K562 (cell line): ENCODE results near the gene MFSD8. TPM values are rescaled to one million over a fixed set of nuclear protein-coding genes. Genes with fewer than 3 reads are reported as not detected.

Experiments used
- ATAC-seq: fragments of 200-7000 bp; cut with Tn5 transposase; 3 replicates; pipeline ENCODE4 v1.9.1; 2020; ENCODE audit warnings: moderate library complexity
- BruUV-seq: library from RNA; stranded (reverse); fragments of 400-500 nt; replicated peaks from 2 replicates; lab custom pipeline; 2021; lab: Mats Ljungman, UMichigan
- CTCF ChIA-PET: fragments of 300-600 bp; formaldehyde crosslinking; extraction: SDS; loops from one replicate; lab custom pipeline; 2021; ENCODE audit warnings: low intra/inter-chr PET ratio; lab: Yijun Ruan, JAX
- POLR2A ChIA-PET: fragments of 300-600, 350-650 bp; sonication (Branson Sonifier 250); formaldehyde crosslinking; extraction: SDS; loops from one replicate; lab custom pipeline; 2021; ENCODE audit warnings: antibody characterized with exemption, inconsistent platforms; lab: Yijun Ruan, JAX
- DNase-seq, 4 experiments: peaks; one replicate each; pipeline versions ENCODE4 v3.0.0 to v3.0.0-alpha.2; 2011 to 2018; ENCODE audit warnings: low spot score in 3 of 4, mixed read lengths in 3 of 4; ENCODE audit errors: extremely low read depth in 1 of 4
- FAIRE-seq: peaks from 2 replicates; lab custom pipeline; 2011; peaks lifted over from hg19 to GRCh38; lab: Jason Lieb, UNC
- H2AFZ ChIP-seq: 2 replicates; pipeline ENCODE4 v1.6.0; 2011; ENCODE audit warnings: low read depth, low read length, control low read depth, inconsistent platforms
- H3K27ac ChIP-seq: fragments of 200-600 bp; 3 replicates; pipeline ENCODE4 v1.8.0; 2011; ENCODE audit warnings: low read depth, mild to moderate bottlenecking, control low read depth, inconsistent platforms, low read length, moderate library complexity, mixed read lengths; ENCODE audit errors: extremely low read depth
- H3K27me3 ChIP-seq, 2 experiments: fragments of 300-600 bp in 1 of 2; 2 replicates in 1 of 2; 3 replicates in 1 of 2; pipeline versions ENCODE4 v1.6.0 to v1.8.0; 2011; ENCODE audit warnings: inconsistent platforms in 2 of 2, low read length in 2 of 2, mild to moderate bottlenecking in 1 of 2, mixed read lengths in 1 of 2, moderate library complexity in 1 of 2; ENCODE audit not compliant: control insufficient read depth in 2 of 2, insufficient read depth in 2 of 2
- H3K36me3 ChIP-seq: fragments of 300-600 bp; 3 replicates; pipeline ENCODE4 v1.8.0; 2011; ENCODE audit warnings: mild to moderate bottlenecking, low read length, inconsistent platforms; ENCODE audit not compliant: control insufficient read depth, insufficient read depth
- H3K4me1 ChIP-seq, 2 experiments: fragments of 200-600 bp in 1 of 2; replicated peaks in 1 of 2; 2 replicates in 1 of 2; 3 replicates in 1 of 2; pipeline versions ENCODE4 v1.5.1 to v1.8.0; 2011; ENCODE audit warnings: inconsistent platforms in 2 of 2, low read length in 2 of 2, mild to moderate bottlenecking in 1 of 2, mixed read lengths in 1 of 2, moderate library complexity in 1 of 2; ENCODE audit not compliant: control insufficient read depth in 2 of 2, insufficient read depth in 2 of 2
- H3K4me2 ChIP-seq: 2 replicates; pipeline ENCODE4 v1.6.1; 2011; ENCODE audit warnings: low read length, control low read depth, inconsistent platforms, mixed read lengths; ENCODE audit not compliant: insufficient read depth
- H3K4me3 ChIP-seq: fragments of 200-600 bp; sonication (generic), shearing (Covaris generic); 2 replicates; pipeline ENCODE4 v1.5.1; 2016; ENCODE audit warnings: control low read depth, inconsistent platforms
- H3K79me2 ChIP-seq: fragments of 200-600 bp; 3 replicates; pipeline ENCODE4 v1.8.0; 2011; ENCODE audit warnings: low read length, inconsistent platforms; ENCODE audit not compliant: control insufficient read depth, insufficient read depth
- H3K9ac ChIP-seq, 2 experiments: 2 replicates each; pipeline versions ENCODE4 v1.6.0 to v1.6.1; 2011; ENCODE audit warnings: low read depth in 2 of 2, low read length in 2 of 2, control low read depth in 1 of 2, inconsistent platforms in 1 of 2, mild to moderate bottlenecking in 1 of 2, mixed read lengths in 1 of 2; ENCODE audit not compliant: insufficient read depth in 1 of 2
- H3K9me1 ChIP-seq: one replicate; pipeline ENCODE4 v1.6.0; 2011; ENCODE audit warnings: inconsistent platforms, mild to moderate bottlenecking, low read length, moderate library complexity; ENCODE audit not compliant: control insufficient read depth, insufficient read depth
- H3K9me3 ChIP-seq: replicated peaks from 2 replicates; pipeline ENCODE4 v1.5.1; 2011; ENCODE audit warnings: low read depth, low read length, inconsistent platforms; ENCODE audit not compliant: control insufficient read depth, insufficient read depth
- H4K20me1 ChIP-seq: replicated peaks from 2 replicates; pipeline ENCODE4 v1.6.1; 2011; ENCODE audit warnings: low read length, inconsistent platforms, mixed read lengths; ENCODE audit not compliant: control insufficient read depth, insufficient read depth
- AFF4 ChIP-seq: sonication (generic); formaldehyde crosslinking; IDR thresholded peaks from 2 replicates; pipeline ENCODE4 v1.8.0; 2023; ENCODE audit warnings: mild to moderate bottlenecking, missing genetic modification reagents
- CBFA2T2 ChIP-seq: fragments of 450-650 bp; conservative IDR thresholded peaks from 2 replicates; pipeline ENCODE4 v1.6.1; 2017; ENCODE audit warnings: mild to moderate bottlenecking
- GABPB2 ChIP-seq: fragments of 250-450 bp; sonication (Bioruptor Pico); conservative IDR thresholded peaks from 2 replicates; pipeline ENCODE4 v1.5.1; 2021; ENCODE audit warnings: mild to moderate bottlenecking
- HMGXB4 ChIP-seq: sonication (generic); formaldehyde crosslinking; IDR thresholded peaks from 2 replicates; pipeline ENCODE4 v1.8.1; 2023; ENCODE audit warnings: mild to moderate bottlenecking, missing genetic modification reagents
- NFE2 ChIP-seq: IDR thresholded peaks from 2 replicates; pipeline ENCODE4 v1.6.1; 2014; ENCODE audit warnings: antibody characterized with exemption, low read depth
- PRMT5 ChIP-seq: sonication (generic); formaldehyde crosslinking; IDR thresholded peaks from 2 replicates; pipeline ENCODE4 v1.5.0; 2020; ENCODE audit warnings: missing genetic modification reagents
- SPI1 ChIP-seq: IDR thresholded peaks from 2 replicates; pipeline ENCODE4 v1.6.1; 2011; ENCODE audit warnings: low read depth, low read length, control low read depth, borderline replicate concordance
- SRSF7 ChIP-seq: fragments of 200-400 bp; formaldehyde crosslinking; optimal IDR thresholded peaks from 2 replicates; pipeline ENCODE3; 2017; ENCODE audit warnings: mild to moderate bottlenecking, low read depth, low read length
- ZNF121 ChIP-seq: sonication (generic); formaldehyde crosslinking; conservative IDR thresholded peaks from 2 replicates; pipeline ENCODE4 v1.8.0; 2022; ENCODE audit warnings: missing genetic modification reagents
- ZNF124 ChIP-seq: sonication (generic); formaldehyde crosslinking; IDR thresholded peaks from 2 replicates; pipeline ENCODE4 v1.8.1; 2022; ENCODE audit warnings: missing genetic modification reagents
- ZNF165 ChIP-seq: fragments of 250-450 bp; sonication (Bioruptor Pico); IDR thresholded peaks from 2 replicates; pipeline ENCODE4 v1.4.0; 2020; ENCODE audit warnings: borderline replicate concordance
- ZNF699 ChIP-seq: fragments of 250-450 bp; sonication (Bioruptor Pico); IDR thresholded peaks from 2 replicates; pipeline ENCODE4 v1.8.0; 2021; ENCODE audit warnings: mild to moderate bottlenecking, moderate library complexity; ENCODE audit not compliant: insufficient replicate concordance
- WGBS: fragments of 100-300 bp; shearing (Covaris generic); methylation state at CpG from one replicate; pipeline ENCODE4 v1.1.6; 2016; ENCODE audit warnings: low coverage, mixed read lengths; ENCODE audit not compliant: insufficient coverage; ENCODE audit errors: missing lambda C conversion rate; 5-methylcytosine and 5-hydroxymethylcytosine counted together
- in situ Hi-C: fragments of 300-500 bp; cut with MboI; formaldehyde crosslinking; loops from 4 replicates; pipeline ENCODE4 v1.15.0; 2018; ENCODE audit warnings: inconsistent platforms, mixed read lengths
- intact Hi-C: fragments of 100-400 bp; cut with micrococcal nuclease; formaldehyde crosslinking; loops from 2 replicates; pipeline ENCODE4 v1.14.2; 2022
- polyA plus RNA-seq, 8 experiments: library from polyadenylated mRNA; depleted of rRNA in 4 of 8; stranded (reverse) in 5 of 8; unstranded in 3 of 8; fragments of >200 nt; fragmentation: Nextera tagmentation in 2 of 8; fragmentation: Illumina TruSeq in 1 of 8; extraction: Ambion mirVana in 2 of 8; extraction: Trizol in 1 of 8; gene quantifications; 2 replicates each; pipeline versions ENCODE4 v1.2.1 to v1.2.3, GENCODE V29; 2011 to 2014; ENCODE audit warnings: inconsistent platforms in 1 of 8, missing spikeins in 1 of 8
- total RNA-seq, 7 experiments: library from RNA; depleted of rRNA in 6 of 7; stranded (reverse); fragments of >200 nt in 6 of 7; fragmentation: Illumina TruSeq in 2 of 7; extraction: Trizol in 2 of 7; gene quantifications; 2 replicates each; pipeline versions ENCODE4 v1.2.1 to v1.2.3, GENCODE V29; 2011 to 2021; ENCODE audit warnings: low replicate concordance in 1 of 7

Gene MFSD8
- total and polyA plus RNA-seq, 9 of the 15 experiments (the other 6 are each of a cell fraction or from before 2014, with no cell fraction given) = 7.0 to 27.2 (median 18.7) TPM

GRCh38 chr4:127922226-127922625, 42.7 kb downstream of the MFSD8 start:
- no peaks in the 10 kb centered on the region for H3K9me3 ChIP-seq
- H3K79me2 ChIP-seq = no peaks in the 10 kb centered on the region
- FAIRE-seq (no peak), DNase-seq (no peak), ATAC-seq (no peak)
- H3K9me1 ChIP-seq = no peaks in the 10 kb centered on the region
- no peak overlapping the region for H3K27ac ChIP-seq
- intact Hi-C loops = no loop called here
- no peaks in the 10 kb centered on the region for H3K27me3 ChIP-seq
- no peaks in the 10 kb centered on the region for H3K4me1 ChIP-seq
- no TSS peak for BruUV-seq
- no peak overlapping the region for H3K9ac ChIP-seq
- no peak overlapping the region for H3K4me3 ChIP-seq
- in situ Hi-C loops = no loop called here
- no peak overlapping the region for H2AFZ ChIP-seq
- 98% methylated on average over 2 of the region's 2 CpGs for WGBS
- ChIA-PET POLR2A (interaction anchor here (0.8 to 1.4 kb wide), 2 partner anchors 43 to 139 kb away, joined by 3 to 5 read pairs; partner anchors contain the start of genes ABHD18 and MFSD8), CTCF (no interaction called here)
- H4K20me1 ChIP-seq = no peaks in the 10 kb centered on the region
- TF ChIP-seq ZNF699 (CRISPR knock-in tag) (no peak), ZNF121 (CRISPR knock-in tag) (0 out of 2 replicates have a peak, but pooled peaks have one; percentile 25)
- no peak overlapping the region for H3K4me2 ChIP-seq
- peaks cover 30% of the 10 kb centered on the region; the same call in 2 of the 3 replicates for H3K36me3 ChIP-seq

GRCh38 chr4:127920521-127920920, 44.5 kb downstream of the MFSD8 start:
- Histone ChIP-seq H3K9me3 (no peaks in the 10 kb centered on the region), H3K9me1 (no peaks in the 10 kb centered on the region), H3K4me3 (no peak overlapping the region), H3K36me3 (peaks cover 30% of the 10 kb centered on the region; the same call in 2 of the 3 replicates), H2AFZ (no peak overlapping the region), H3K27me3 (no peaks in the 10 kb centered on the region), H3K9ac (no peak overlapping the region), H3K79me2 (no peaks in the 10 kb centered on the region), H3K27ac (no peak overlapping the region), H3K4me1 (no peaks in the 10 kb centered on the region), H4K20me1 (no peaks in the 10 kb centered on the region), H3K4me2 (no peak overlapping the region)
- intact Hi-C loops (no loop called here), in situ Hi-C loops (no loop called here)
- CTCF ChIA-PET = no interaction called here
- no TSS peak for BruUV-seq
- POLR2A ChIA-PET = no interaction called here
- WGBS = 87% methylated on average over 3 of the region's 3 CpGs
- DNase-seq (no peak), FAIRE-seq (no peak), ATAC-seq (no peak)
- TF ChIP-seq SPI1 (no peak), ZNF124 (no peak), CBFA2T2 (no peak), NFE2 (no peak), PRMT5 (CRISPR knock-in tag) (no peak), ZNF165 (no peak), SRSF7 (no peak), GABPB2 (no peak), AFF4 (CRISPR knock-in tag) (no peak), HMGXB4 (CRISPR knock-in tag) (no peak)
